Measurements from ENCODE around the gene TMOD2. TPM values are rescaled to one million over a fixed set of nuclear protein-coding genes. Genes with fewer than 3 reads are reported as not detected.

The TMOD2 gene
- total RNA-seq, 1 donor from 2014 or later: 14.0 TPM

DNA sequence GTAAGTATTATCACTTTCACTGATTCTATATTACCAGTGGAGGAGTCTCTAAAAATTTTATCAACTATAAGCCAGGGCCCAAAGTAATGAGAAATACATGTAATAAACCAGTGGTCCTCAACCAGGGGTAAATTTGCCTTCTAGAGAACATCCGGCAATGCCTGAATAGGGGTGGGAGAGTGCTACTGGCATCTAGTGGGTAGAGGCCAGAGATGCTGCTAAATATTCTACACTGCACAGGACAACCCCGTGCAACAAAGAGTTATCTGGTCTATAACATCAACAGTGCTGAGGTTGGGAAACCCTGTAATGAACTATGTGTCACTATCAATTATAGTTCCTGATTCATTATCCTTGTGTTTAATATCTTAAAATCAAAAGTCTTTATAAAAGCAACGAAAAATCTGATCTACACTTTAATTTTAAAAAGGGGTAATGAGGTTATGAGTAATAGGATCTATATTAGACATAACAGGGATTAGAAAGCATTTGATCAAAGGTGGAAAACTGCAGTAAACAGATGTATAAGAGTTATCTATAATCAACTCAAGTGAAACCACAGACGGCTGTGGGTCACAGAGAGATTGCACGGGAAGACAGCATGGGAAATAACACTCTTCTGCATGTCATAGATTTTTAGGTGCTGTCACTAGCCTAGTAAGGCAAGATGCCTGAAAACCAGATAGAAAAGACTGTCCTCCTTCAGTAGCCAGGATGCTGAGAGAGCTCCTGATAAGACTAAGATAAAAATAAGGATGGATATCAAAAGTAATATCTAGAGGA, 16.0 kb upstream of the TMOD2 start:
- no peak for DNase-seq (ENCODE audit: low spot score)

DNA sequence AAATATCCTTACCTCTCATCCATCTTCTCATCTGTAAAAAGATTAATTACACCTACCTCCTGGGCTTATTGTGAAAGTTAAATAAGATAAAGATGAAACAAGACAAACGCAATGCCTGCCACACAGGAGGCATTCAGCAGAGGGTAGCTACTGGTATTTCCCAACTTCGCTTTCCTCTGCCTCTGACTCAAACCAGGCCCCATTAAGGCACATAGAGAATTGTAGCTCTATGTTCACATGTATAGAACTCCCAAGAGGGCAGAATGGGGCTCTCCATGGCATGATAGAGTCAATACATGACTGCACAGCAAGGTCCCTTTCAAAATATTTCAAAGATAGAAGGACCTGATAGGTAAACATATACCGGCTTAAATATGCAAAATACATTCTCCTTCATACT, 15.3 kb upstream of the TMOD2 start:
- no peak for DNase-seq (ENCODE audit: low spot score)

DNA sequence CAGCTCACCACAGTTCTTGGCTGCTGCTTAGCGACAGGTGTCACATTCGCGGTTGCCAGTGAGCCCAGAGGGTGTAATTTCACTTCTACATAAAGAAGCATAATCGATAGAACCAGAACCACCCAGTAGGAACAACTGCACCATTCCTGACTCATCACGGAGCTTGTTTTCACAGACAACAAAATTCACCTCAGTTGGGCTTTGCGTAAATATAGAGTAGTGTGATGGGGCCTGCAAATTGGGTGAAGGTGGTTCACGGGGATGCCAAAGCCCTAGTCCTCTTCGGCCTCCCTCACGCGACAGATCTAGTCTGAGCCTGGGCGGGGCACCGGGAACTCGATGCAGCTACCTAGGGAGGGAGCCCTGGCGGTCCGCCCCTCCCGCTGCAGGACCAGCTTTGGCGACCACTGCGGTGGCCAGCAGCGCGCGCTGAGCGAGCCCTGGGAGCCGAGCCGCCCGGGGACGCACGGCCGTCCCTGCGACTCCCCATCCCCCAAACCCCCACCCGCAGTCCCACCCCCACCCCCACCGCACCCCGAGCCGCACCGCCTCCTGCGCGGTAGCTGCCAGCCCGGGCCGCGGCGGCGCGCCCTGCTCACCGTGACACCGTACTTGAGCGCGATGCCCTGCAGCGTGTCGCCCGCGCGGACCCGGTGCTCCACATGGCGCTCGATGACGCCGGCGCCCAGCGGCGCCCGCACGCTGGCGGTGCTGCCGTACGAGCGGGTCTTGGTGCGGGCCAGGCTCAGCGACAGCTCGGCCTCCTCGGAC, 14.5 kb upstream of the TMOD2 start:
- peak; percentile 32 for DNase-seq (ENCODE audit: low spot score)

DNA sequence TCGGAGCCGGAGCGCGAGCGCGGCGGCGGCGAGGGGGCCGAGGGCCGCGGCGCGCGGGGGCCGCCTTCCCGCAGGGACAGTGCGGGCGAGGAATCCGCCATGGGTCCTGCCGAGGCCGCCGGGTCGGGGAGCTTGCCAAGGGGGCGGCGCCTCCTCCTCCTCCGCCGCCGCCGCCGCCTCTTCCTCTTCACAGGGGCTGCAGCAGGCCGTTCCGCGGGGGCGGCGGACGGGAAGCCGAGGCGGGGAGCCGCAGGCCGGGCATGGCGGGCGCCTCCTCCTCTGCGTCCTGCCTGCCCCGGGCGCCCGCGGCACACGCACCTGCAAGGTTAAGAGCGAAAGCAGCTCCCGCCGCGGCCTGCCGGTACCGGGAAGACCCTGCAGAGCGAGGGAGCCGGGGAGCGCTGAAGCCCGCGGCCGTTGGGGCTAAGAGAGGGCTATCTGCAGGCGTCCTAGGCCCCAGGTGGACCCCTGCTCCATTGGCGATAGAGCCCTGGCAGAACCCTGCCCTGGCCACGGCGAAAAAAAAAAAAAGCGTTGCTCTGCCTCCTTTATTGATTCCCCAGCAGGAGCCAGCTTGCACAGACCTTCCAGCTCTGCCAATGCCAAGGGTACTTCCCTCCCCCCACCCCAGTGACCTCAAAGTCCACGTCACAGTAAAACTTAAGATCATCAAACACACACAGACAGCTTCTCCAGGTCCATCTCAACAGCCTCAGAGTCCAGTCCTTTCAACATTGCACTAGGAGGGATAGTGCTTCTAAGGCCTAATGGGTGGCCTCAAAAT, 13.7 kb upstream of the TMOD2 start, which contains the start of gene LYSMD2:
Gene LYSMD2, minus strand, starts transcription at position 134 of the 784 bp plus-strand sequence. Its CDS starts 33 bp downstream, at position 101.
- peak; percentile 76 for DNase-seq (ENCODE audit: low spot score)

DNA sequence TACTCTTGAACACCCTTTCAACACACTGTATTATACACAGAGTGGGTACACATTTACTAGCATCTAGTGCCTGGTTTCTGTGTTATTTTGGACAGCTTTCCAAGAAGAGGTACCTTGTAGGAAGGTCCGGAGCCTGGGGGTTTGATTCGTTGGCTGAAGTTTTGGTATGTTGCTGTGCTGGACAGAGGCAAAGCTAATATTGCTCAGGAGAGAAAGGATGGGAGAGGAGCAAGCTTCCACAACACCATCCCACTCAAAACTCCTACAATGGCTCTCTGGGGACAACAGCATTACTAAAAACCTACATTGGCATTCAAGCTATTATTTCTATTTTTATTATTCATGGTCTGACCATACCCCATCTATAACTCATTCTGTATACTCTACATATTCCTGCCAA, 12.8 kb upstream of the TMOD2 start:
- no peak for DNase-seq (ENCODE audit: low spot score)

DNA sequence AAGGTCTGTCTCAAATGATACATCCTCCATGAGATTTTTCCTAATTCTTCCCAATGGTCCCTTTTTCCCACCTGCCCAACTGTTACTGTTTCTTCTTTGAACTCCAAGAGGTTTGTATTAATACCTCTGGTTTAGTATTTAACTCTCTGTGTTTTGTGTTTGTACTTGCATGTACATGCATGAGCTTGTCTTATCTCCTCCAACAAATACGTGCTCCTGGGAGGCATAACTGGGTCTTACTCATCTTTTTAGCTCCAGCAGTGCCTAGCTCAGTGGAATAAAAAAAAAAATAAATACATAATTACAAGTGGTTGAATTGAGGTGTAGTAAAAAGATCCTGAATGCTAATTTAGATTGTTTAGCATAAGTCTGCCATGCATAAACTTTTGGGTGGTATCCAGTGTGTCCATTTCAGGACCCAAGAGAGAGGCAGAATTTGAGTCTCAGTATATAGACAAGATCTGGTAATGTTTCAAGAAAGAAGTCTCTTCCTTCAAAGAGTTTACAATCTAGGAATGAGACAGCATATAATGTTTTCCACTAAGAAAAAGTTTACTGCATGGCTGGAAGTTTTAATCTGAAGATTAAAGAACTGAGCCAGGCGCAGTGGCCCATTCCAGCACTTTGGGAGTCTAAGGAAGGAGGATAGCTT, 12.2 kb upstream of the TMOD2 start:
- no peak for DNase-seq (ENCODE audit: low spot score)

DNA sequence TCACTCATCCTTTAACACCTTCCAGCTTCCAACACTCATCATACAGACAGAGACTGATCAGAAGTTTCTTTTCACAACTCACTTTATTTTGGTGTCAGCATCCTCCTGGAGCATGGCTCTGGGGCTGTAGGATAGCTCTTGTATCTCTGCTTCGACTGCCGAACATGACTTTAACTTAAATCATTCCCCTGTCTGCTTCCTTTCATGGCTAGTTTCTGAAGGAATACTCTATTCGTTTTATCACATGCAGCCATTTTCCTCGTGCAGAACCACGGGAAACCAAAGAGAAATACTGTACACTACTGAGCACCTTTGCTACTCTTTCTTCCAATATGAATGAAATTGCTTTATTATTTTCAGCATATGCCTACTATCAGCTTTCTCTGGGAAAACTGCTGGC, 2.1 kb upstream of the TMOD2 start:
- DNase-seq (ENCODE audit: low spot score): no peak

DNA sequence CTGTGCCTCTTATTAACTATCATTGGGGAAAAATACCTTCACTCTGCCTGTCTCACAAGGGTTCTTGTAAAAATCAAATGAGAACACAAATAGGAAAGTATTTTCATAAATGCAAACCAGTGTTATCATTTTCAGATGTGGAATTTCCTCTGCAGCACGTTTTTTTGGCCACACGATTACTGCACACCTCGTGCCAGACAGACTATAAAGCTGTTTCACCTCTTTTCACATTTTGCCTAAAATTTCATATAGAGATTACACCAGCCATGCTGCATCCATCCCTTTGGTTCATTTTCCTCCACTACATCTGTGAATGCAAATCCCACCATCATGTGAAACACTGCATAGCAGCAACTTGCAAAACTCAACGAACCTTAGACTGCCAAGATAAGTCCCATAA, 1.2 kb upstream of the TMOD2 start:
- no peak for DNase-seq (ENCODE audit: low spot score)

DNA sequence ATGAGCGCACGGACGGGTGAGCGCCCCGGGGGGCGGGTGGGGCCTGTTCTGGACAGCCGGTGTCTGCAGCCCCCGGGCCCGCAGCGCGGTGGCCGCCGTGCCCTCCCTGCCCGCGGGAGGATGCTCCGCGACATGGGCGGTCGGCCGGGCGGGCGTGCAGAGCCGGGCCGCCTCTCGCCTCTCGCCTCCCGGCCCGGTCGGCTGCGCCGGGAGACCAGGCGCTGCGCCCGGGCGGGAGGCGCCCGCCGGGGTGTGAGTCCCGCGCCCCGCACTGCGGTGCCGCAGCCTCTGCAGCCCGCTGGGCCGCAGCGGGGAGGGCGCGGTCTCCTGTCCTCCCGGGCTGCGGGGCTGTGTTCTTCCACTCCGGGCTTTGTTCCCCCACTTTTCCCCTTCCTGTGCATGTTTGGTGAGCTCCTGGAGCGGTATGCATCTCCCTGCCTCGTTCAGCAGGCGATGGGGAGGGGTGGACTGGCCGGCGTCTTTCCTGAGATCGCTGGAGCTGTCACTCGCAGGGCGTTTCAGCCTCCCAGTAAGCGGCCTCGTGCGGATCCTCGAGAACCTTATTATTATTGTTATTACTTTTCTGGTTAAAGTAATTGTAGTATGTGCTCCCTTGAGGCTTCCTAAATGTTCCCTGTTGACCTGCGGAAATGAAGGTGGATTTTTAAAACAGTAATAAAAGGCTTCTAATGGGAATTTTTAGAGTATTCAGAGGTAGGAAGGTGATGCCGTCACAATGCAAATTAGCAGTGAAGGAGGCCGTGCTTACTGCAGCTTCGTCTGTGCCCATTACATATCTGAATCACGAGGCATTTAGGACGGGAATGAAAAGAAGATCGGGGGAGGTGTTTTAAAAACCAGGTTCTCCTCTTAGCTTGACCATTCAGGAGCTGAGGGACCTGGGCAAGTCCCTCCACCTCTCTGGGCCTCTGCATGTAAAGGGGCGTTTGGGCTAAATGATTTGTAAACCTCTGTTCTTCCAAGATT, 593 bp downstream of the TMOD2 start:
- no peak for DNase-seq (ENCODE audit: low spot score)

DNA sequence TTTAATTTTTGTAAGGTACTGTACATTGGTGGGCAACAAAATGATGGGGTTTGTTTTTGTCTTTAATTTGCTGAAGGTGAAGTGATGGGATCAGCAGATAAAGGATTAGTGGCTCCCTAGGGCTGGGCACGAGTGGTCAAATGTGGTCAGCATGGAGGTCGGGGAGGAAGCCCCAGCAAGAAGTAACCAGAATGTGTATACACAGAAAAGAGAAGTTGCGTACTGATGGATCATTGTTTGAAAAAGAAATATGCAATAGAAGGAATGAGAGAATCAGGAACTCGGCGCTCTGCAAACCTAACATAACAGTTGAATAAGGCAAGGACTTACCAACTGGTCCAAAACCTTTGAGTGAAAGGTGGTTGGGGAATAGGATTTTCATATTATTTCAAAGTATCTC, 1.5 kb downstream of the TMOD2 start:
- no peak for DNase-seq (ENCODE audit: low spot score)

DNA sequence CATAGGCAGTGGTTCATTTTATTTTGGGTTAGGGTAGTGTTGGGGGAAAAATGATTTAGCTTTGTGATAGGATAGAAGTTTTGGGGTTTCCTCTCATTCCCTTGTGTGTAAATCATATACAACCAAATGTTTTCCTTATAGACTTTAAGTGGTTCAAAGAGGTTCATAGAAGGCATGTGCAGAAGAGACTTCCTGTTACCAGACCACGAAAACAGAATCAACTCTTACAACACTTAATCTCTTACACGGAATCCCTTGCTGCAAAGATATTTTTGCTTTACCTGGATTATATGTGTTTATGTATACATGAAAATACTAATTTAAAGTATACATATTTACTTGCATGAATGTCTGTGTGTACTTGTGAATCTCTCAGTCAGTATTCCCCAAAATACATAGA, 2.9 kb downstream of the TMOD2 start:
- no peak for DNase-seq (ENCODE audit: low spot score)

DNA sequence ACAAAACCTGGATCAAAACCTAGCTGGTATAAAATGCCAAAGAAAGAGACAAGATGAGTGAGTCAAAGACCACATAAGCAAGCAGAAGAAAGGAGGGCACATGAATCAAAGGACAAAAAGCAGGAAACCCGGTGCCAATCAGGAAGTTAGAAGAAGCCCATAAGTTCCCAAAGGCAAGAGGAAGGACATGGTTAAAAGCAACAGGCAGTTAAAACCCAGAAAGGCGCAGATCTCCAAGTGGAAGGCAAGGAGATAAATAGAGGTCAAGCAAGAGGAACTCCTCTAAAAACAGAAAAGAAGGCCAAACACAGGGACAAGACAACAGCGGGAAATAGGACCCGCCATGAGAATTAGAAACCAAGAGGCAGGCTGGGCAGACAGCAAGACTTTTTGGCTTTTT, 4.4 kb downstream of the TMOD2 start:
- no peak for DNase-seq (ENCODE audit: low spot score)

DNA sequence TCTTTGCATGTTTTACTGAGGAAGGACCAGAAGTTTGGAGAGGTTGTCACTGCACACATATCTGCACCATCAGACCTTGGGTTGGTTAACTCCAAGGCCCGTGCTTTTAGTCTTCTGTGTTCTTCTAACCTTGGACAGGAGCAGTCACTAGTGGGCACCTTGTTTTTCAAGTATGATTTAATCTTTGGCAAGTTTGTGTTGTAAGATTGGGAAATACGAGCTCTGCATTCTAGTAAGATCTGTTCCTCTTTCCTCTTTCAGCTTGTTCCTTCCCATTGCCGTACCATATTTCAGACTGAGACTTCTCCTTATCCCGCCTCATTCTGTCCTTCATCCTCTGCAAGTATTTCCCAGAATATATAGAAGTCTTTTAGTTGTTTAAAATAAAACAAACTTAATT, 5.1 kb downstream of the TMOD2 start:
- no peak for DNase-seq (ENCODE audit: low spot score)

DNA sequence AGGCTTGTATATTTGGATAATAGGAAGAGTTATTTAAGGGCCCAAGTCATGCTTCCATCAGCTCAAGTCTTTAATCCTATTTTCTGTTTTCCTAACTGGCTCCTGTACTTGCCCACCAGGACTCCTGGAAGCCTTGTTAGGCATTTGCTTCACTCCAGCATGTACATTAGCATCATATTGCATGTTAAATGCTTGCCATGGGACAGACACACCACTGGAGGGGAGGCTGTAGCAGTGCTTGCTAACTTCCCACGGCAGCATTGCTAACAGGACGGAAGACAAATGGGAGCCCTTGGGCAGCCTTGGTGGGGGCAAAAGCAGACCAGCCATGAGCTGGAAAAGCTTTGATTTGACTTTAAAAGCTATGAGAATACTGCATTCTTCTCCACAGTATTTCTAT, 6.1 kb downstream of the TMOD2 start:
- no peak for DNase-seq (ENCODE audit: low spot score)

DNA sequence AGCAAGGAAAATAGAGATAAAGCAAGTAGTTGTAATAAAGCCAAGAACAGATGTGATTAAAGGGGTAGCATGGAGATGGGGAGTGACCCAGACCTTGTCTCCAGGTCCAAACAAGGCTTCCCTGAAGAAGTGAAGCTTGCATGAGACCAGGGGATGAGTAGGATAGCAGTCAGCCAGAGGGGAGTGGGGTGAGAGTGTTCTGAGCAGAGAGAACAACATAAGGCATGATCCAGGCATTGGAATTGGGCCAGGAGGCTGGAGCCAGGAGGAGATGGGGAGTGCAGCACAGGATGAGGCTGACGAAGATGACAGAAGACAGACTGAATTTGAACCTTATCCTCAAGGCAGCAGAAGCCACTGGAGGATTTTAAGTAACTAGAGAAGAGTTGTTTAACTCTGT, 7.2 kb downstream of the TMOD2 start:
- DNase-seq (ENCODE audit: low spot score): peak; percentile 28

DNA sequence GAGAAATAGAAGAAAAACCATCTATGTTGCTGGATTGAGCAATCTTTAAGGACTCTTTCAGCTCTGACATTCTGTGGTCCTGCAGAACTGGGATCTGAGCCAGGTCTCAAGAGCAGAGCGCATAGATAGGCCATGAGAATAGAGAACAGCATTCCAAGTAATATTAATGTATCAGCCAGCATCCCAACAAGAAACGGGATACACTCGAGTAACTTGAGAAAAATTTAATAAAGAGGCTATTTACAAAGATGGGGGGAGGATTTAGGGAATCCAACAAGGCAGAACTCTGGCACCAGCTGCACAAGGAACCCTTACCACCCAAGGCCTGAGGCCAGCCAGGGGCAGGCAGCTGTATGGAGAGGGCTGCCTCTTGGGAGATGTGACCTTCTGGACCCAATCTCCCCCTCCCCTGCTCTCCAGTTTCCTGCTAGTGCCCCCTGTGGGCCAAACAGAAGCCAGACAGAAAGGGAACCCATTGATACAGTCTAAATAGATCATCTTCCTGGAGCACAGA, 8.2 kb downstream of the TMOD2 start:
- DNase-seq (ENCODE audit: low spot score): no peak

DNA sequence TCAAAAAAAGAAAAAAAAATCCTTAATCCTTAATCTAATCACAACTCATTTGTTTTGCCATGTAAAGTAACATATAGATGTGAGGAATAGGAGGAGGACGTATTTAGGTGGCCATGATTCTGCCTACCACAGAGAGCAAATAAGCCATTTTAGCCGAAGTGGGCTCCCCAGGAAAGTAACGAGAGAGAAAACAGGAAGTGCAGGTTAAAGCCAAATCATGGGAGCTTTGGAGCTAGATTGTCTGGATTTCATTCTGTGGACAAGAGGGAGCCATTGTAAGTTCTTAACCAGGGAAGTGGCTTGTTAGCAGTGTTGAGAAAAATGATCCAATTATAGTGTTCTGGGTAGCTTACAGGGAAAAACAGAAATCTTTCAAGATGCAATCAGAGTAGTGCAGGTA, 9.4 kb downstream of the TMOD2 start:
- no peak for DNase-seq (ENCODE audit: low spot score)

DNA sequence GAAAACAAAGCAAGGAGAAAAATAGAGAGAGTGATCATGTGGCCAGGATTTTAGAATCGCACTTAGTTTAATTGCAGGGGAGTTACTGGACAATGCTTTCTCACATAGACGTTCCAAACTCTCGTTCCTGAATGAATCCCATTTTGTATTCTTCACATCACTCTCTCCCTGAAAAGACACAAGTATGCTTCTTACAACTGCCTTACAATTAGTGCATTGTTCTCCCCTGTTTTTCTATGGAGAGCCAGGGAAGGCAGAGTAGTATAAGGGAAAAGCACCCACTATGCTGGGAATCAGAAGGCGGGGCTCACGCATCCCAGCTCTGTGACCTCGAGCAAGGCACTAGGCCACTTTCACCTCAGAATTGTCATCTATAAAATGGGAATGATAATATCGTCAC, 14.4 kb downstream of the TMOD2 start:
- DNase-seq (ENCODE audit: low spot score): no peak

DNA sequence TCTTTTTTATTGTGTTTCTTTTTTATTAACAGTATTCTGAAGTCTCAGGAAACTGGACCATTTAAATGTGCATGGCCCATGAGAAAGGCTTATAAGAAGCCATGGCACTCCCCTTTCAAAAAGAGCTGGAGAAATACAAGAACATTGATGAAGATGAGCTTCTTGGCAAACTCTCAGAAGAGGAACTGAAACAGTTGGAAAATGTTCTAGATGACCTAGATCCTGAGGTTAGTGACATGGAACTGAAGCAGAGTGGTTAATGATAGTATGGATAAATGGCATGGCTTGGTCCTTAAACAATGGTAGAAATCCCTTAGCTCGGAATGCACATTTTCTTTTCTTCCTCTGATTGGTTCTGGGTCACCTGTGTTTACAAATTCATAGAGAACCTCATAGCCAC, 14.9 kb downstream of the TMOD2 start:
- no peak for DNase-seq (ENCODE audit: low spot score)

DNA sequence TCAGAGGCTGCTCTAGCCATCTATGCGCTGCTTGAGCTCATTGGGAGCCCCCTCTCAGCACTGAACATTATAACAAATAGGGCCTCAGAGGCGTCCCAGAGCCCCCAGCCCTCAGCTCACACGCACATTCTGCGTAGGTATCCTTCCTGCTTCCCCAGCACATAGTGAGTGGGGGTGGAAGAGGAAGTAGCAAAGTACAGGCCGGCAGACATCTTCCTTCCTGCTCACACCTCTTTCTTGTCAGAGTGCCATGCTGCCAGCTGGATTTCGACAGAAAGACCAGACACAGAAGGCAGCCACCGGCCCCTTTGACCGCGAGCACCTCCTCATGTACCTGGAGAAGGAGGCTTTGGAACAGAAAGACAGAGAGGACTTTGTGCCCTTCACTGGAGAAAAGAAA, 16.6 kb downstream of the TMOD2 start:
- DNase-seq (ENCODE audit: low spot score): no peak

DNA sequence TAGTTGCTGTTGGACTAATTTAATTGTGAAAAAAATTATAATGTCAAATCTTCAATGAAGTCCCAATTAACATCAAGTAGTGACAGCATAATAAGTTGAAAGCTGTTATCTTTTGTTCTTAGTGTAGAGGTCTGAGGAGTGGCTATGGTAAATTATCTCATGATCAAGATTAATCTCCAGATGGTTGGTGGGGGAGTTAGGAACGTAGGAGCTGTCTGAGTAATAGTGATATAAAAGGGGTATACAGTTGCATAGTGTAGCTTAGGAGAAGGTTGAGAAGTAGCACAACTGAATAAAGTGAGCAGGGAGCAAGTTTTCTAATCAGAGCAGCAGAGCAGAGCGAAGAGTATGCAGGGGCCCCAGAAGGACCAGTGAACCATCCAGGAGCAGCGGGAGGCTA, 19.5 kb downstream of the TMOD2 start:
- DNase-seq (ENCODE audit: low spot score): no peak
